ENCODE measurements around the gene NCK2.

DNA sequence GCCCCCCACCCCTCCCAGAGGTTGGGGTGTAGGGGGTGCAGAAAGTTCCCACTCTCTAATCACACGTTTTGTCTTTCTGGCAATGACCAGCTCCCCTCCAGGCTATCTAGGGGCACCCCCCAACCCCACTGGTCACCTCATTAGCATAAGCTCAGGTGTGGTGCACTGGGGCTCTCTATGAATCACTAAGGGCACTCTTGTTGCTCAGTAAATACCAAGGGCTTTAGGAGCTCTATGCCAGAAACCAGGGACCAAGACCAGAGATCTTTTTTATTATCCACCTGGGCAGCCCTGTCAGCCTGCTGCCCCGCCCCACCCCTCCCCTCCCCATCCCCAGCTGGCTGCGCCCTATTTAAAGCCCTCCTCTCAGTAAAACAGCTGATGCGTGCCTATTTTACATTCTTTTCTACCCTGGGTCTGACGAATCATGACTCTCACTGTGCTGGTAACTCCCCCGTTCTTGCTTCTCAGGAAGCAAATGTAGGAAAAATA, 24.3 kb downstream of the NCK2 start:
- TF ChIP-seq, protein P1, sequence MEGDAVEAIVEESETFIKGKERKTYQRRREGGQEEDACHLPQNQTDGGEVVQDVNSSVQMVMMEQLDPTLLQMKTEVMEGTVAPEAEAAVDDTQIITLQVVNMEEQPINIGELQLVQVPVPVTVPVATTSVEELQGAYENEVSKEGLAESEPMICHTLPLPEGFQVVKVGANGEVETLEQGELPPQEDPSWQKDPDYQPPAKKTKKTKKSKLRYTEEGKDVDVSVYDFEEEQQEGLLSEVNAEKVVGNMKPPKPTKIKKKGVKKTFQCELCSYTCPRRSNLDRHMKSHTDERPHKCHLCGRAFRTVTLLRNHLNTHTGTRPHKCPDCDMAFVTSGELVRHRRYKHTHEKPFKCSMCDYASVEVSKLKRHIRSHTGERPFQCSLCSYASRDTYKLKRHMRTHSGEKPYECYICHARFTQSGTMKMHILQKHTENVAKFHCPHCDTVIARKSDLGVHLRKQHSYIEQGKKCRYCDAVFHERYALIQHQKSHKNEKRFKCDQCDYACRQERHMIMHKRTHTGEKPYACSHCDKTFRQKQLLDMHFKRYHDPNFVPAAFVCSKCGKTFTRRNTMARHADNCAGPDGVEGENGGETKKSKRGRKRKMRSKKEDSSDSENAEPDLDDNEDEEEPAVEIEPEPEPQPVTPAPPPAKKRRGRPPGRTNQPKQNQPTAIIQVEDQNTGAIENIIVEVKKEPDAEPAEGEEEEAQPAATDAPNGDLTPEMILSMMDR (IDR thresholded peaks at IDR 0.05), result no peak
- no peak for TF ChIP-seq POLR2A (IDR thresholded peaks at IDR 0.05)
